Umbilical cord (tissue), 2 donors: Measurements from ENCODE around the gene CCDC187. TPM values are rescaled to one million over a fixed set of nuclear protein-coding genes. Genes with fewer than 3 reads are reported as not detected.
A peak's percentile ranks its signal among the peaks of the same experiment; 100 is the strongest.
"Not testable (repeated sequence)": the region's sequence is repeated elsewhere in the genome, so short reads cannot be mapped to it uniquely, and the experiment has no call there.

Source experiments
- DNase-seq: peaks from one replicate; pipeline ENCODE4 v3.0.0-alpha.2; 2015; ENCODE audit warnings: low spot score
- total RNA-seq: library from RNA; depleted of rRNA; stranded (reverse); fragments of >200 nt; gene quantifications from one replicate; pipeline ENCODE4 v1.2.3, GENCODE V29; 2014; ENCODE audit warnings: low replicate concordance; ENCODE audit not compliant: insufficient read depth

The CCDC187 gene
- 1.7 TPM for total RNA-seq

GRCh38 chr9:136303825-136304416, at the start of gene CCDC187:
CCDC187 (minus strand) TSS chr9:136304094; CDS start chr9:136303830, 264 bp downstream.
- DNase-seq, result no peak

GRCh38 chr9:136353088-136353487, 49.2 kb upstream of the CCDC187 start:
- DNase-seq, result no peak

GRCh38 chr9:136352682-136353081, 48.8 kb upstream of the CCDC187 start:
- no peak for DNase-seq

- DNase-seq, result not testable (repeated sequence)
These were observed 48.0 kb upstream of the CCDC187 start for GRCh38 chr9:136351868-136352267.

- no peak for DNase-seq
These were observed 47.4 kb upstream of the CCDC187 start for GRCh38 chr9:136351252-136351800.

GRCh38 chr9:136349546-136349945, 45.7 kb upstream of the CCDC187 start:
- DNase-seq, result no peak

- no peak for DNase-seq
These were observed 44.8 kb upstream of the CCDC187 start for GRCh38 chr9:136348691-136349090.

- no peak for DNase-seq
These were observed 43.8 kb upstream of the CCDC187 start for GRCh38 chr9:136347472-136348256.

GRCh38 chr9:136346927-136347465, 43.1 kb upstream of the CCDC187 start:
- no peak for DNase-seq

- DNase-seq, result no peak
These were observed 42.2 kb upstream of the CCDC187 start for GRCh38 chr9:136346157-136346481.

- peak; percentile 61 for DNase-seq
These were observed 41.6 kb upstream of the CCDC187 start for GRCh38 chr9:136345281-136346156.

GRCh38 chr9:136344544-136345280, 40.8 kb upstream of the CCDC187 start:
- no peak for DNase-seq

GRCh38 chr9:136343884-136344269, 40.0 kb upstream of the CCDC187 start:
- DNase-seq, result no peak

GRCh38 chr9:136343121-136343883, 39.4 kb upstream of the CCDC187 start:
- no peak for DNase-seq

- DNase-seq, result peak; percentile 71
These were observed 38.6 kb upstream of the CCDC187 start for GRCh38 chr9:136342181-136343120.

- no peak for DNase-seq
These were observed 37.9 kb upstream of the CCDC187 start for GRCh38 chr9:136341769-136342168.

- no peak for DNase-seq
These were observed 37.3 kb upstream of the CCDC187 start for GRCh38 chr9:136341042-136341655.

- no peak for DNase-seq
These were observed 36.6 kb upstream of the CCDC187 start for GRCh38 chr9:136340356-136341041.
